ENCODE data around the gene DLX5. TPM values are rescaled to one million over a fixed set of nuclear protein-coding genes. Genes with fewer than 3 reads are reported as not detected.
A peak's percentile ranks its signal among the peaks of the same experiment; 100 is the strongest.
"Not testable (repeated sequence)": the region's sequence is repeated elsewhere in the genome, so short reads cannot be mapped to it uniquely, and the experiment has no call there.

Gene DLX5
- total RNA-seq, result not detected
- polyA plus RNA-seq, result under 1 TPM in 1 of 2 donors, not detected in 1; 0.09 TPM

DNA sequence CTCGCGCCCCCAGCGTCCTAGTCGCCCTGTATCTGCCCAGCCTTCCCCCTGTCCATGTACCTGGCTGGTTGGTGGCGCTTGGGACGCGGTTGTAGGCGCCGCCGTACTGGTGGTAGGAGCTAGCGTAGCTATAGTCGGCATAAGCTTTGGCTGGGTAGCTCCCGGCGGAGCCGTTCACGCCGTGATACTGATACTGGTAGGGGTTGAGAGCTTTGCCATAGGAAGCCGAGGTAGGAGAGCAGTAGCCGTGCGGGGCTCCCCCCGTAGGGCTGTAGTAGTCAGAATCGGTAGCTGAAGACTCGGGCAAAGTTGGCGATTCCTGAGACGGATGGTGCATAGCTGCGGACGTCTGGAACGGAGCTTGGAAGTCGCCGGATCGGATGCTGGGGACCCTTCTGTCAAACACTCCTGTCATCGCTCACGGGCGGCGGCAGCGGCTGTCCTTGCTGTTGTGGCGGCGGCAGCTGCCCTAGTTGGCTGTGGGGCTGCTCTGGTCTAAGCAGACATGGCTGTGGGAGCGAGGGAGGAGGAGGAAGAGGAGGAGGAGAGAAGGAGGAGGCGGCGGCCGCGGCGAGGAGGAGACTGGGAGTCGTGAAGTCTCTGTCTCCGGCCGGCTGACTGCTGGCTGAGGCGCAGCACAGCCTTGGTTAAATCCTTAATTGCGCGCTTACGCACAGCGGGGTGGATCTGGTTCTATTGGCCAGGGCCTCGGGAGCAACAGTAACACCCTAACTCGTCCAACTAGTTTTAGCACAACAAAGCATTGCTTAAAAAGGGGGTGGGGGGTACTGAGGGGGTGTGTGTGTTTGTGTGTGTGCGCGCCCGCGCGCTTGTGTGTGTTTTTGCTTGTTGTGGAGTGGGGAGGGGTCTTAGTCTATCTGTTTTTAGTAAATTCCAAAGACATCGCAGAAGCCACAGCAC lies at the start of gene DLX5:
Gene DLX5, minus strand, starts transcription at position 623 of the 921 bp plus-strand sequence. Its CDS starts 208 bp downstream, at position 415.
- H3K36me3 ChIP-seq, result no peaks in the 10 kb centered on the region
- FAIRE-seq, result no peak
- peak in 1 of 6 donors; percentile 71 for DNase-seq
- peaks cover 7 to 67% (median 23%) of the 10 kb centered on the region in 4 donors for H3K27me3 ChIP-seq
- intact Hi-C loops (cut with DNase I), result loop anchor here in 2 of 3 donors (5.0 to 10.0 kb wide), 4 partner anchors 610 to 1110 kb away; no protein-coding TSS in a partner anchor
- no peak for ATAC-seq
- TF ChIP-seq, protein P1, sequence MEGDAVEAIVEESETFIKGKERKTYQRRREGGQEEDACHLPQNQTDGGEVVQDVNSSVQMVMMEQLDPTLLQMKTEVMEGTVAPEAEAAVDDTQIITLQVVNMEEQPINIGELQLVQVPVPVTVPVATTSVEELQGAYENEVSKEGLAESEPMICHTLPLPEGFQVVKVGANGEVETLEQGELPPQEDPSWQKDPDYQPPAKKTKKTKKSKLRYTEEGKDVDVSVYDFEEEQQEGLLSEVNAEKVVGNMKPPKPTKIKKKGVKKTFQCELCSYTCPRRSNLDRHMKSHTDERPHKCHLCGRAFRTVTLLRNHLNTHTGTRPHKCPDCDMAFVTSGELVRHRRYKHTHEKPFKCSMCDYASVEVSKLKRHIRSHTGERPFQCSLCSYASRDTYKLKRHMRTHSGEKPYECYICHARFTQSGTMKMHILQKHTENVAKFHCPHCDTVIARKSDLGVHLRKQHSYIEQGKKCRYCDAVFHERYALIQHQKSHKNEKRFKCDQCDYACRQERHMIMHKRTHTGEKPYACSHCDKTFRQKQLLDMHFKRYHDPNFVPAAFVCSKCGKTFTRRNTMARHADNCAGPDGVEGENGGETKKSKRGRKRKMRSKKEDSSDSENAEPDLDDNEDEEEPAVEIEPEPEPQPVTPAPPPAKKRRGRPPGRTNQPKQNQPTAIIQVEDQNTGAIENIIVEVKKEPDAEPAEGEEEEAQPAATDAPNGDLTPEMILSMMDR (IDR thresholded peaks at IDR 0.05), result no peak
- 3% methylated on average over 57 to 60 of the region's 60 CpGs for whole genome bisulfite sequencing, 2 donors
- peaks cover 0 to 11% (median 6%) of the 10 kb centered on the region in 3 donors for H3K4me1 ChIP-seq
- H3K4me3 ChIP-seq, result peak within 1 kb of the TSS in 1 of 4 donors; percentile 23
- H3K9me3 ChIP-seq, result no peaks in the 10 kb centered on the region
- H3K27ac ChIP-seq, result no peak within 1 kb of the TSS

DNA sequence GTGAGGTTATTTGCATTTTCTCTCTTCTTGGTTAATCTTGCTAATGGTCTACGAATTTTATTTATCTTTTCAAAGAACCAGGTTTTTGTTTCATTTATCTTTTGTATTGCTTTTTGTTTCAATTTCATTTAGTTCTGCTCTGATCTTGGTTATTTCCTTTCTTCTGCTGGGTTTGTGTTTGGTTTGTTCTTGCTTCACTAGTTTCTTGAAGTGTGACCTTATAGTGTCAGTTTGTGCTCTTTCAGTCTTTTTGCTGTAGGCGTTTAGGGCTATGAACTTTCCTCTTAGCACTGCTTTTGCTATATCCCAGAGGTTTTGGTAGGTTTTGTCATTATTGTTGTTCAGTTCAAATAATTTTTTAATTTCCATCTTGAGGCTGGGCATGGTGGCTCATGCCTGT lies 47.4 kb upstream of the DLX5 start:
- H3K27me3 ChIP-seq; H3K4me3 ChIP-seq; DNase-seq; H3K36me3 ChIP-seq; intact Hi-C loops (cut with DNase I); ATAC-seq; H3K9me3 ChIP-seq; H3K4me1 ChIP-seq; H3K27ac ChIP-seq; FAIRE-seq: not testable (repeated sequence)
- WGBS, 2 donors, result 27 to 44% methylated on average over 2 of the region's 2 CpGs

DNA sequence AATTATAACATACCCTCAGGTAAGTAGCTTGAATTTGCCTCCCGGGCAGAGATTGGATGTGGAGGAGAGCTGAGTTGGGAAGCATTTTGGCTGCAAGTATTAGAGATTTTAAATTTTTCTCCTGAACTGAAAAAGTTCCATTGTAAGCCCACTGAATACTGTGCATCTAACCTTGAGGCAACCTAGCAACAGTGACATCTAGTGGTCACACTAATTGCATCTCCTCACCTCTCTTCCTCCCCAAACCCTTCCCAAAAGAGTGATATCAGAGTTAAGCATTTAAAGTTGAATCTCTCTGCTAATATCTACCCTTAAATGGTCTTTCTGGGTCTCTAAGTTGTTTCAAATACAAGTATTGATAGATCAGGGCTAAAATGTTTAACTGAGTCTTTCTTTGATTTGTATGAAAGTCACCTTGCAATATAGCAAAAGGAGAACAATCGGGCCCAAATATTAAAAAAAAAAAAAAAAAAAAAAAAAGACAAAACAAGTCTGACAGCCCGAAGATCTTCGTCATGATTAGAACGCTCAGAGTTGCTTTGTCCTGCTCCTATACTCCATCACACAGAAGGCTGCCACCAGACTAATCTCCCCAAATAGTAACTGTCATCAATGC lies 40.4 kb upstream of the DLX5 start:
- H3K4me3 ChIP-seq, result no peak overlapping the region
- 27 to 32% methylated on average over 5 of the region's 5 CpGs for WGBS, 2 donors
- FAIRE-seq (no peak), ATAC-seq (peak; percentile 48 to 85 (median 78)), DNase-seq (peak in 2 of 6 donors; percentile 12 to 16)
- H3K36me3 ChIP-seq, result no peaks in the 10 kb centered on the region
- H3K27ac ChIP-seq, result no peak overlapping the region
- no peaks in the 10 kb centered on the region for H3K27me3 ChIP-seq
- intact Hi-C loops (cut with DNase I), result no loop called here
- TF ChIP-seq, protein P1 (IDR thresholded peaks at IDR 0.05), result peak; percentile 46 to 70 (median 69)
- H3K9me3 ChIP-seq, result no peaks in the 10 kb centered on the region
- H3K4me1 ChIP-seq, result no peaks in the 10 kb centered on the region

DNA sequence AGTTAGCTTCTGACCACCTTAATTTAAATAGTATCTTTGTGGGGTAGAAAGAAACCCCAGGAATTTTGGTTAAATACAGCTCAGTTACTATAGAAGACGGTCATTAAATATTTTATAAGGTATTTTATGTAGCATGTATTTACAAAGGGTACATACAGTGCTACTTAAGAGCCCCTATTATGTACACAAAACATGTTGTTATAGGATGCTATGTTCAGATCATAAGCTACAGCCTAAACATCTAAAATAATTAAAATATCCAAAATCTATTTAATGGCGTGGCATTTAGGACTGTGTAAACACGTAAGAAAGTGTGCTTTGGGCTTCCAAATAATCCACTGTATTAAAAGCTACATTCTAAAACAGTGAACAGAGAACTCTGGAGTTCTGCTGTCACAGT lies 39.4 kb upstream of the DLX5 start:
- H3K4me3 ChIP-seq, result no peak overlapping the region
- no peak for FAIRE-seq
- no peaks in the 10 kb centered on the region for H3K36me3 ChIP-seq
- WGBS, 2 donors, result 30 to 34% methylated on average over 3 of the region's 3 CpGs
- H3K9me3 ChIP-seq, result no peaks in the 10 kb centered on the region
- no peak overlapping the region for H3K27ac ChIP-seq
- H3K27me3 ChIP-seq, result no peaks in the 10 kb centered on the region
- DNase-seq, result no peak
- ATAC-seq, result no peak
- H3K4me1 ChIP-seq, result no peaks in the 10 kb centered on the region
- TF ChIP-seq, protein P1 (IDR thresholded peaks at IDR 0.05), result no peak
- intact Hi-C loops (cut with DNase I), result no loop called here

DNA sequence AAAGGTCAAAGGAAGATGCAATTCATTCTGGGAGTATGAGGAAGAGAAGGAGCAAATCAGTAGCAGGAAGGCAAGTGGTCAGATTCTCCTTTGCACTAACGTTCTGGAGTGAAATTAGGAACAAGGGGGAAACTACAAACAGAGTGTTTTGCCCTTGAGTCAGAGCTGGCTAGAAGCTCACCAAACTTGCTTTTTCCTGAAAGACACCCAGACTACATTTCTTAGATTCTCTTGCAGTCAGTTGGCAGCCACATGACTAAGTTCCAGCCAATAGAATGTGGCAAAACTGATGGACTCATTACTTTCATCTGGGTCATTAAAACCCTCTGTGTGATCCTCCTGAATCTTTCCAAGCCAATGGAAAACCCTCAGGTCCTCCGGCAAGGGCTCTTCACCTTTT lies 18.6 kb upstream of the DLX5 start:
- H3K9me3 ChIP-seq, result no peaks in the 10 kb centered on the region
- H3K36me3 ChIP-seq, result no peaks in the 10 kb centered on the region
- H3K4me3 ChIP-seq, result no peak overlapping the region
- peaks cover 0 to 4% (median 0%) of the 10 kb centered on the region in 4 donors for H3K27me3 ChIP-seq
- ATAC-seq (no peak), DNase-seq (no peak), FAIRE-seq (no peak)
- intact Hi-C loops (cut with DNase I), result no loop called here
- H3K27ac ChIP-seq, result no peak overlapping the region
- WGBS, 2 donors, result 50 to 56% methylated on average over 2 of the region's 2 CpGs
- TF ChIP-seq, protein P1 (IDR thresholded peaks at IDR 0.05), result no peak
- no peaks in the 10 kb centered on the region for H3K4me1 ChIP-seq
